ENCODE results near the gene IFIT1.
"Not testable (repeated sequence)": the region's sequence is repeated elsewhere in the genome, so short reads cannot be mapped to it uniquely, and the experiment has no call there.

The IFIT1 gene

GRCh38 chr10:89391907-89392756, at the start of gene IFIT1:
IFIT1 (plus strand) TSS chr10:89392623; CDS start chr10:89392713, 90 bp downstream.
- DNase-seq (ENCODE audit: low spot score): peak; percentile 79

GRCh38 chr10:89343089-89343767, 49.2 kb upstream of the IFIT1 start:
- DNase-seq (ENCODE audit: low spot score): no peak

- DNase-seq (ENCODE audit: low spot score): no peak
These were observed 48.3 kb upstream of the IFIT1 start for GRCh38 chr10:89344156-89344555.

GRCh38 chr10:89345367-89346000, 46.9 kb upstream of the IFIT1 start:
- no peak for DNase-seq (ENCODE audit: low spot score)

GRCh38 chr10:89346405-89347254, 45.8 kb upstream of the IFIT1 start:
- no peak for DNase-seq (ENCODE audit: low spot score)

GRCh38 chr10:89347701-89348457, 44.5 kb upstream of the IFIT1 start:
- DNase-seq (ENCODE audit: low spot score): no peak

GRCh38 chr10:89348481-89348880, 43.9 kb upstream of the IFIT1 start:
- no peak for DNase-seq (ENCODE audit: low spot score)

- DNase-seq (ENCODE audit: low spot score): no peak
These were observed 43.4 kb upstream of the IFIT1 start for GRCh38 chr10:89348975-89349374.

GRCh38 chr10:89350631-89351315, 41.6 kb upstream of the IFIT1 start:
- not testable (repeated sequence) for DNase-seq (ENCODE audit: low spot score)

GRCh38 chr10:89351412-89351779, 41.0 kb upstream of the IFIT1 start:
- DNase-seq (ENCODE audit: low spot score): no peak

GRCh38 chr10:89351780-89352597, 40.4 kb upstream of the IFIT1 start:
- peak; percentile 72 for DNase-seq (ENCODE audit: low spot score)

- DNase-seq (ENCODE audit: low spot score): no peak
These were observed 39.6 kb upstream of the IFIT1 start for GRCh38 chr10:89352802-89353201.

GRCh38 chr10:89355394-89355931, 37.0 kb upstream of the IFIT1 start:
- DNase-seq (ENCODE audit: low spot score): no peak

- no peak for DNase-seq (ENCODE audit: low spot score)
These were observed 35.3 kb upstream of the IFIT1 start for GRCh38 chr10:89357096-89357495.

- no peak for DNase-seq (ENCODE audit: low spot score)
These were observed 34.4 kb upstream of the IFIT1 start for GRCh38 chr10:89357975-89358374.

GRCh38 chr10:89360157-89360556, 32.3 kb upstream of the IFIT1 start:
- no peak for DNase-seq (ENCODE audit: low spot score)

- DNase-seq (ENCODE audit: low spot score): no peak
These were observed 29.5 kb upstream of the IFIT1 start for GRCh38 chr10:89362929-89363328.

- DNase-seq (ENCODE audit: low spot score): no peak
These were observed 28.5 kb upstream of the IFIT1 start for GRCh38 chr10:89363729-89364442.

GRCh38 chr10:89364531-89364930, 27.9 kb upstream of the IFIT1 start:
- DNase-seq (ENCODE audit: low spot score): no peak

Measured in AG08396 (cell line).